ENCODE measurements around the gene EBI3.

DNA sequence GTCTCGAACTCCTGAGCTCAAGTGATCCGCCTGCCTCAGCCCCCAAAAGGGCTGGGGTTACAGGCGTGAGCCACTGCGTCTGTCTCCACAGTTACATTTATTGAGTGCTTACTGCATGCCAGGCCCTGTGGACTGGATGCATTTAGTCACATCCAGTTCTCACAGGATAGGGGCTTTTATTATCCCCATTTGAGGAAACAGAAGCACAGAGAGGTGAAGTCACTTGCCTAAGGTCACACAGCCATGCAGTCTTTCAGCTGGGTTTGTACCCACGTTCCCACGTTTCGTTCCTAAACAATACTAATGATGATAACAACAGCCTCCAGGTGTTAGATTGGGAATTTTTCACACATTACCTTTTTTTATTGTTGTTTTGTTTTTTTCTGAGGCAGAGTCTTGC lies 9.1 kb upstream of the EBI3 start:
- TF ChIP-seq, protein P1, sequence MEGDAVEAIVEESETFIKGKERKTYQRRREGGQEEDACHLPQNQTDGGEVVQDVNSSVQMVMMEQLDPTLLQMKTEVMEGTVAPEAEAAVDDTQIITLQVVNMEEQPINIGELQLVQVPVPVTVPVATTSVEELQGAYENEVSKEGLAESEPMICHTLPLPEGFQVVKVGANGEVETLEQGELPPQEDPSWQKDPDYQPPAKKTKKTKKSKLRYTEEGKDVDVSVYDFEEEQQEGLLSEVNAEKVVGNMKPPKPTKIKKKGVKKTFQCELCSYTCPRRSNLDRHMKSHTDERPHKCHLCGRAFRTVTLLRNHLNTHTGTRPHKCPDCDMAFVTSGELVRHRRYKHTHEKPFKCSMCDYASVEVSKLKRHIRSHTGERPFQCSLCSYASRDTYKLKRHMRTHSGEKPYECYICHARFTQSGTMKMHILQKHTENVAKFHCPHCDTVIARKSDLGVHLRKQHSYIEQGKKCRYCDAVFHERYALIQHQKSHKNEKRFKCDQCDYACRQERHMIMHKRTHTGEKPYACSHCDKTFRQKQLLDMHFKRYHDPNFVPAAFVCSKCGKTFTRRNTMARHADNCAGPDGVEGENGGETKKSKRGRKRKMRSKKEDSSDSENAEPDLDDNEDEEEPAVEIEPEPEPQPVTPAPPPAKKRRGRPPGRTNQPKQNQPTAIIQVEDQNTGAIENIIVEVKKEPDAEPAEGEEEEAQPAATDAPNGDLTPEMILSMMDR (conservative IDR thresholded peaks at IDR 0.05; ENCODE audit: low read depth, low read length), result no peak
- TF ChIP-seq EZH2 (IDR thresholded peaks at IDR 0.05; ENCODE audit: borderline replicate concordance, low read depth, low read length, poor library complexity, severe bottlenecking), result no peak
